ENCODE measurements around the gene BAHCC1. TPM values are rescaled to one million over a fixed set of nuclear protein-coding genes. Genes with fewer than 3 reads are reported as not detected.

BAHCC1 gene
- total and polyA plus RNA-seq, 8 donors = 4.9 to 56.2 (median 9.4) TPM

DNA sequence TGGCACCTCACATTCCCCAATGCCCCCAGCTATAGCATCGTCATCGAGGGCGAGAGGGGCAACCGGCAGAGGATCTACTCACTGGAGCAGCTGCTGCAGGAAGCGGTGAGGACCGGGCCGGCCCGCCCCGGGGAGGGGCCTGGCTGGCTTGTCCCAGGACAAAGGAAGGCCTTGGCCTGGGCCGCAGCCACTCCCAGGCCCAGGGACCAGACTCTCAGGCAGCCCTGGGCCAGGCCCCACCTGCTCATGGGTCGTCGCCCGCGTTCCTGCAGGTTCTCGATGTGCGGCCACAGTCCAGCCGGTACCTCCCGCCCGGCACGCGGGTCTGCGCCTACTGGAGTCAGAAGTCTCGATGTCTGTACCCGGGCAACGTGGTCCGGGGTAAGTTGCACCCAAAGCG is 64.0 kb downstream of the BAHCC1 start:
- no peaks in the 10 kb centered on the region for H3K27me3 ChIP-seq
- peaks cover 0 to 76% (median 67%) of the 10 kb centered on the region in 4 donors for H3K36me3 ChIP-seq
- WGBS, 5 donors = 52 to 86% (median 69%) methylated on average over 14 to 27 of the region's 27 CpGs
- intact Hi-C loops (cut with DNase I; ENCODE audit: low total_unique reads) = no loop called here
- H3K4me1 ChIP-seq = peaks cover 4 to 45% (median 32%) of the 10 kb centered on the region in 4 donors
- no peaks in the 10 kb centered on the region for H3K9me3 ChIP-seq
- peak; percentile 70 for DNase-seq
- H3K4me3 ChIP-seq = no peak overlapping the region
- H3K27ac ChIP-seq = no peak overlapping the region
- TF ChIP-seq EP300 (IDR thresholded peaks at IDR 0.05) (no peak), POLR2AphosphoS5 (IDR thresholded peaks at IDR 0.05) (no peak), POLR2A (IDR thresholded peaks at IDR 0.05) (no peak)
- TF ChIP-seq, protein P1, sequence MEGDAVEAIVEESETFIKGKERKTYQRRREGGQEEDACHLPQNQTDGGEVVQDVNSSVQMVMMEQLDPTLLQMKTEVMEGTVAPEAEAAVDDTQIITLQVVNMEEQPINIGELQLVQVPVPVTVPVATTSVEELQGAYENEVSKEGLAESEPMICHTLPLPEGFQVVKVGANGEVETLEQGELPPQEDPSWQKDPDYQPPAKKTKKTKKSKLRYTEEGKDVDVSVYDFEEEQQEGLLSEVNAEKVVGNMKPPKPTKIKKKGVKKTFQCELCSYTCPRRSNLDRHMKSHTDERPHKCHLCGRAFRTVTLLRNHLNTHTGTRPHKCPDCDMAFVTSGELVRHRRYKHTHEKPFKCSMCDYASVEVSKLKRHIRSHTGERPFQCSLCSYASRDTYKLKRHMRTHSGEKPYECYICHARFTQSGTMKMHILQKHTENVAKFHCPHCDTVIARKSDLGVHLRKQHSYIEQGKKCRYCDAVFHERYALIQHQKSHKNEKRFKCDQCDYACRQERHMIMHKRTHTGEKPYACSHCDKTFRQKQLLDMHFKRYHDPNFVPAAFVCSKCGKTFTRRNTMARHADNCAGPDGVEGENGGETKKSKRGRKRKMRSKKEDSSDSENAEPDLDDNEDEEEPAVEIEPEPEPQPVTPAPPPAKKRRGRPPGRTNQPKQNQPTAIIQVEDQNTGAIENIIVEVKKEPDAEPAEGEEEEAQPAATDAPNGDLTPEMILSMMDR (IDR thresholded peaks at IDR 0.05) = no peak

DNA sequence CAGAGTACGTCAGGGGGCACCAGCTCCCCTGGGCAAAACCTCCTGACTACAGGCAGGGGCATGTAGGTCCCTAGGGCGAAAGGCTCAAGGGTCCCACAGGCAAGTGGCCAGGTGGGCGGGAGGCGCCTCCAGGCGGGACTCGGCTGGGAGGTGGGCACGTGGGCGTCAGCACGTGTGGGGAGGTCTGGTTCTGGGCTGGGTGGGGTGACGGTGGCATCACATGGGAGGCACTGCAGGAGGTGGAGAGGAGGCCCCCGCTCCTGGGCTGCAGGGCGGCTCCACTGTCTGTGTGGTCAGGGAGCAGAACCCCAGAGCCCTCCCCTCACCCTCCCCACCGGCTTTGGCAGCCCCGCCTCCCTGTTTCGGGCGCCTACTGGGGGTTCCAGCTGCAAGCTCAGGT is 64.6 kb downstream of the BAHCC1 start:
- Histone ChIP-seq H3K27ac (no peak overlapping the region), H3K4me1 (peaks cover 9 to 51% (median 35%) of the 10 kb centered on the region in 4 donors), H3K9me3 (no peaks in the 10 kb centered on the region), H3K27me3 (no peaks in the 10 kb centered on the region), H3K36me3 (peaks cover 0 to 76% (median 68%) of the 10 kb centered on the region in 4 donors), H3K4me3 (no peak overlapping the region)
- WGBS, 5 donors = 66 to 86% (median 82%) methylated on average over 7 to 16 of the region's 16 CpGs
- intact Hi-C loops (cut with DNase I; ENCODE audit: low total_unique reads) = no loop called here
- TF ChIP-seq POLR2A (IDR thresholded peaks at IDR 0.05) (no peak), POLR2AphosphoS5 (IDR thresholded peaks at IDR 0.05) (no peak), EP300 (IDR thresholded peaks at IDR 0.05) (no peak)
- TF ChIP-seq, protein P1 (IDR thresholded peaks at IDR 0.05) = no peak
- no peak for DNase-seq

DNA sequence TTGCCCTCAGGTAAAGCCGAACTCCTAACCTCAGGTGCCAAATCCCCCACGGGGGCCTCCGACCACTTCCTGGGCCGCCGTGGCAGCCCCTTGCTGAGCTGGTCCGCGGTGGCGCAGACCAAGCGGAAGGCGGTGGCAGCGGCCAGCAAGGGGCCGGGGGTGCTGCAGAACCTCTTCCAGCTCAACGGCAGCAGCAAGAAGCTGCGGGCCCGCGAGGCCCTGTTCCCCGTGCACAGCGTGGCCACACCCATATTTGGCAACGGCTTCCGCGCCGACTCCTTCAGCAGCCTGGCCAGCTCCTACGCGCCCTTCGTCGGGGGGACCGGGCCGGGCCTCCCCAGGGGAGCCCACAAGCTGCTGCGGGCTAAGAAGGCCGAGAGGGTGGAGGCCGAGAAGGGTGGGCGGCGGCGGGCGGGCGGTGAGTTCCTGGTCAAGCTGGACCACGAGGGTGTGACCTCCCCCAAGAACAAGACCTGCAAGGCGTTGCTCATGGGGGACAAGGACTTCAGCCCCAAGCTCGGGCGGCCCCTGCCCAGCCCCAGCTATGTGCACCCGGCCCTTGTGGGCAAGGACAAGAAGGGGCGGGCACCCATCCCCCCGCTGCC is 65.7 kb downstream of the BAHCC1 start:
- WGBS, 5 donors = 30 to 67% (median 47%) methylated on average over 20 to 43 of the region's 43 CpGs
- DNase-seq = peak; percentile 78 to 84
- no peaks in the 10 kb centered on the region for H3K27me3 ChIP-seq

DNA sequence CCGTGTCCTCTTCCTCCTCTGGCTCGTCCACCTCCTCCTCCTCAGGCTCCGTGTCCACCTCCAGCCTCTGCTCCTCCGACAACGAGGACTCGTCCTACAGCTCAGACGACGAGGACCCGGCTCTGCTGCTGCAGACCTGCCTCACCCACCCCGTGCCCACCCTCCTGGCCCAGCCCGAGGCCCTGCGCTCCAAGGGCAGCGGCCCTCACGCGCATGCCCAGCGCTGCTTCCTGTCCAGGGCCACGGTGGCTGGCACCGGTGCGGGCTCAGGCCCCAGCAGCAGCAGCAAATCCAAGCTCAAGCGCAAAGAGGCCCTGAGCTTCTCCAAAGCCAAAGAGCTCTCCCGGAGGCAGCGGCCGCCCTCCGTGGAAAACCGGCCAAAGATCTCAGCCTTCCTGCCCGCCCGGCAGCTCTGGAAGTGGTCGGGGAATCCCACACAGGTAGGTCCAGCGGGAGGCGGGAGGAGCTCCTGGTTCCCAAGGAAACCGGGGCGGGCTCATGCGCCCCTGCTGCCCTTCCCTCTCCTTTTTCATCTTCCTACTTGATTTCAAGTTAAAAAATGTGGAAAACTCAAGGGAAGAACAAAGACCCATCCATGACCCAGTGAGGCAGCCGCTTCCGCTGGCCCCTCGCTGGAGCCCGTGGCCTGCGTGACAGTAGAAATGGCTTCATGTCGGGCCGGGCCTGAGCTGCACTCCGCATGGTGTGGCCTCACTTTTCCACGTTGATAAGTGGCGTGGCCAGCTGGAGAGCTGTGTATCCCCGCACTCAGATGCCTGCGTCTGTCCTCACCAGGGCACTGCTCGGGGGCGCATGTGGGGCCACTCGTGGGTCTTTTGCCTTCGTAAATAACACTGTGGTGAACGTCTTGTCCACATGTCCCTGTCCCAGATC is 66.6 kb downstream of the BAHCC1 start:
- 68 to 87% (median 78%) methylated on average over 45 to 50 of the region's 50 CpGs for WGBS, 5 donors
- H3K4me3 ChIP-seq = peak overlapping the region in 2 of 4 donors; percentile 18 to 29
- H3K27me3 ChIP-seq = no peaks in the 10 kb centered on the region
- intact Hi-C loops (cut with DNase I; ENCODE audit: low total_unique reads) = no loop called here
- DNase-seq = peak in 1 of 2 donors; percentile 54
- no peaks in the 10 kb centered on the region for H3K9me3 ChIP-seq
- H3K36me3 ChIP-seq = peaks cover 0 to 72% (median 59%) of the 10 kb centered on the region in 4 donors
- H3K27ac ChIP-seq = peak overlapping the region in 4 of 5 donors; percentile 7 to 51 (median 40)
- TF ChIP-seq, protein P1 (IDR thresholded peaks at IDR 0.05) = no peak
- no peak for TF ChIP-seq POLR2A (IDR thresholded peaks at IDR 0.05)
- TF ChIP-seq EP300 (IDR thresholded peaks at IDR 0.05) = no peak
- no peak for TF ChIP-seq POLR2AphosphoS5 (IDR thresholded peaks at IDR 0.05)
- peaks cover 9 to 60% (median 45%) of the 10 kb centered on the region in 4 donors for H3K4me1 ChIP-seq

More for the DNA sequence above, 65.7 kb downstream of the BAHCC1 start:
- H3K36me3 ChIP-seq = peaks cover 0 to 72% (median 62%) of the 10 kb centered on the region in 4 donors
- intact Hi-C loops (cut with DNase I; ENCODE audit: low total_unique reads) = no loop called here
- peaks cover 9 to 60% (median 42%) of the 10 kb centered on the region in 4 donors for H3K4me1 ChIP-seq
- H3K4me3 ChIP-seq = peak overlapping the region in 2 of 4 donors; percentile 18 to 29
- H3K9me3 ChIP-seq = no peaks in the 10 kb centered on the region
- TF ChIP-seq POLR2AphosphoS5 (IDR thresholded peaks at IDR 0.05) = no peak
- TF ChIP-seq EP300 (IDR thresholded peaks at IDR 0.05) = no peak
- no peak for TF ChIP-seq POLR2A (IDR thresholded peaks at IDR 0.05)
- TF ChIP-seq, protein P1 (IDR thresholded peaks at IDR 0.05) = no peak
- H3K27ac ChIP-seq = peak overlapping the region in 4 of 5 donors; percentile 7 to 51 (median 40)
